Glutamatergic neuron (in vitro differentiated cells): ENCODE data around the gene PEAR1. TPM values are rescaled to one million over a fixed set of nuclear protein-coding genes. Genes with fewer than 3 reads are reported as not detected.

Experiments
- DNase-seq: peaks from one replicate; pipeline ENCODE4 v3.0.0; 2022
- H3K27ac Mint-ChIP-seq: one replicate; pipeline ENCODE4 v1.8.0; 2020; ENCODE audit warnings: mild to moderate bottlenecking, mixed read lengths, inconsistent platforms; ENCODE audit not compliant: unreplicated experiment
- H3K27me3 Mint-ChIP-seq: one replicate; pipeline ENCODE4 v1.8.0; 2020; ENCODE audit warnings: mild to moderate bottlenecking, moderate library complexity, mixed read lengths, inconsistent platforms; ENCODE audit not compliant: unreplicated experiment
- H3K36me3 Mint-ChIP-seq: one replicate; pipeline ENCODE4 v1.8.0; 2020; ENCODE audit warnings: mild to moderate bottlenecking, mixed read lengths, inconsistent platforms; ENCODE audit not compliant: unreplicated experiment
- H3K4me1 Mint-ChIP-seq: one replicate; pipeline ENCODE4 v1.8.0; 2020; ENCODE audit warnings: mild to moderate bottlenecking, low read depth, mixed read lengths, inconsistent platforms; ENCODE audit not compliant: unreplicated experiment
- H3K4me3 Mint-ChIP-seq: one replicate; pipeline ENCODE4 v1.8.0; 2020; ENCODE audit warnings: mild to moderate bottlenecking, mixed read lengths, inconsistent platforms; ENCODE audit not compliant: unreplicated experiment
- H3K9me3 Mint-ChIP-seq: one replicate; pipeline ENCODE4 v1.8.0; 2020; ENCODE audit warnings: mild to moderate bottlenecking, moderate library complexity, mixed read lengths, inconsistent platforms; ENCODE audit not compliant: unreplicated experiment
- total RNA-seq: library from RNA; stranded (reverse); fragmentation: NEBNext Ultra II Directional; extraction: Animal tissue kit (Norgen Biotek cat#: 25700); gene quantifications from one replicate; pipeline ENCODE4 v1.2.1, GENCODE V29; 2021; ENCODE audit not compliant: unreplicated experiment
- TF ChIP-seq, protein P1 (sequence below): fragments of 200-600 bp; sonication (generic); IDR thresholded peaks from one replicate; pipeline ENCODE4 v1.5.0; 2021; ENCODE audit not compliant: partially characterized antibody, unreplicated experiment

PEAR1 gene
- total RNA-seq, 1 donor from 2014 or later: 1.2 TPM

DNA sequence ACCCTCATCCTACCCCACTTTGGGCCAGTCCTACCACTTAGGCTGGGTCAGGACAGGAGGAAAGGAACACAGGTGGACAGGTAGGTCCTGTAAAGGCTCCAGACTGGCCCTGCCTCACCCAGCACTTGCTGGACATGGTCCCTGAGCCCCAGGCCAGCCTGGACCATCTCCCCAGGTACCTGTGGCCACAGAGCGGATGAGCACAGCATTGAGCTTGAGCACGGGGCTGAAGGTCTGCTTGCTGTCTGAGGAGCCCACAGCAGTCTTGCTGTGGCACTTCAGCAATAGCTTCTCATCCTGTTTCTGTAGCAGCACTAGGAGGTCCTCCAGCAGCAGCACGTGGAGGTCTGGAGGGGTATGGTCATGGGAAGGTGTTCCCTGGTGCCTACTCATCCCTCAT, 50.2 kb downstream of the PEAR1 start:
- Mint-ChIP-seq H3K9me3 (peaks cover 8% of the 10 kb centered on the region), H3K27me3 (peaks cover 12% of the 10 kb centered on the region), H3K4me3 (no peak overlapping the region), H3K4me1 (no peaks in the 10 kb centered on the region), H3K36me3 (peaks cover 28% of the 10 kb centered on the region), H3K27ac (no peak overlapping the region)
- TF ChIP-seq, protein P1, sequence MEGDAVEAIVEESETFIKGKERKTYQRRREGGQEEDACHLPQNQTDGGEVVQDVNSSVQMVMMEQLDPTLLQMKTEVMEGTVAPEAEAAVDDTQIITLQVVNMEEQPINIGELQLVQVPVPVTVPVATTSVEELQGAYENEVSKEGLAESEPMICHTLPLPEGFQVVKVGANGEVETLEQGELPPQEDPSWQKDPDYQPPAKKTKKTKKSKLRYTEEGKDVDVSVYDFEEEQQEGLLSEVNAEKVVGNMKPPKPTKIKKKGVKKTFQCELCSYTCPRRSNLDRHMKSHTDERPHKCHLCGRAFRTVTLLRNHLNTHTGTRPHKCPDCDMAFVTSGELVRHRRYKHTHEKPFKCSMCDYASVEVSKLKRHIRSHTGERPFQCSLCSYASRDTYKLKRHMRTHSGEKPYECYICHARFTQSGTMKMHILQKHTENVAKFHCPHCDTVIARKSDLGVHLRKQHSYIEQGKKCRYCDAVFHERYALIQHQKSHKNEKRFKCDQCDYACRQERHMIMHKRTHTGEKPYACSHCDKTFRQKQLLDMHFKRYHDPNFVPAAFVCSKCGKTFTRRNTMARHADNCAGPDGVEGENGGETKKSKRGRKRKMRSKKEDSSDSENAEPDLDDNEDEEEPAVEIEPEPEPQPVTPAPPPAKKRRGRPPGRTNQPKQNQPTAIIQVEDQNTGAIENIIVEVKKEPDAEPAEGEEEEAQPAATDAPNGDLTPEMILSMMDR: no peak
- DNase-seq: no peak

DNA sequence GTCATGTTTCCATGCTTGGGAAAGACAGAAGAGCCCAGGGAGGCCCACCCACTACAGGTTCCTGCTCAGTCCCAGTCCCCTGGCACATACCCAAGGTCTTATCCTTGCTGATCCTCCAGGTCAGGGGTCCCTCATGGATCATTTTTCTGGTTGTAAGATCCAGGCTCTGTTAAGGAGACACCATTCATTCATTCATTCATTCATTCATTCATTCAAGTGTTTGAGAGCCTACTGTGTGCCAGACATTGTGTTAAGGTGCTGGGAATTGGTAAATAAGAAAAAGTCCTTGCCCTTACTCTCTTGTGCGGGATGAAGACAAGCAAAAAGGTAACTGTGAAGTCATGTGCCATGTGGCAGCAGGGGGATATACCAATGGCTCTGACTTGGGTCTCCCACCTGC, 50.8 kb downstream of the PEAR1 start:
- H3K27me3 Mint-ChIP-seq: peaks cover 7% of the 10 kb centered on the region
- H3K9me3 Mint-ChIP-seq: peaks cover 8% of the 10 kb centered on the region
- no peaks in the 10 kb centered on the region for H3K4me1 Mint-ChIP-seq
- TF ChIP-seq, protein P1: no peak
- H3K36me3 Mint-ChIP-seq: peaks cover 23% of the 10 kb centered on the region
- H3K4me3 Mint-ChIP-seq: no peak overlapping the region
- DNase-seq: no peak
- H3K27ac Mint-ChIP-seq: no peak overlapping the region

DNA sequence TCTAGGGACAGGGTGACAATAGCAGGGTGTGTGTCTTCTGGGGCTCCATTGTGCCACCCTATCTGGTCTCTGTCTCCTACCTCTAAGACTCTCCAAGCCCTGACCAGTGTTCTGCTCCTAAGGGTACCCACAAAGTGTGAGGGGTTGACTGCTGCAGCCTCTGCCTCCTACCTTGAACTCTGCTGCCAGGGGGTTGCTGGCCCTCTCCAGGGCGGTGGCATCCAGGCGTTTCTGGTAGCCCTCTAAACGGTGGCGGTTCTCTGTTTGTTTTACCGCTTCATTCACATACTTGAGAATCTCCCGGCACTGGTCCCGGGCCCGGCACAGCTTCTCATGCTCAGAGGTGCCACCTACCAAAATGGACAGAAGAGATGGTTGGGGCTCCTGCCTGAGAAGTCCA, 51.3 kb downstream of the PEAR1 start:
- TF ChIP-seq, protein P1: no peak
- DNase-seq: no peak
- H3K27ac Mint-ChIP-seq: no peak overlapping the region
- H3K4me1 Mint-ChIP-seq: no peaks in the 10 kb centered on the region
- peaks cover 7% of the 10 kb centered on the region for H3K27me3 Mint-ChIP-seq
- H3K9me3 Mint-ChIP-seq: peaks cover 8% of the 10 kb centered on the region
- peaks cover 23% of the 10 kb centered on the region for H3K36me3 Mint-ChIP-seq
- H3K4me3 Mint-ChIP-seq: no peak overlapping the region

DNA sequence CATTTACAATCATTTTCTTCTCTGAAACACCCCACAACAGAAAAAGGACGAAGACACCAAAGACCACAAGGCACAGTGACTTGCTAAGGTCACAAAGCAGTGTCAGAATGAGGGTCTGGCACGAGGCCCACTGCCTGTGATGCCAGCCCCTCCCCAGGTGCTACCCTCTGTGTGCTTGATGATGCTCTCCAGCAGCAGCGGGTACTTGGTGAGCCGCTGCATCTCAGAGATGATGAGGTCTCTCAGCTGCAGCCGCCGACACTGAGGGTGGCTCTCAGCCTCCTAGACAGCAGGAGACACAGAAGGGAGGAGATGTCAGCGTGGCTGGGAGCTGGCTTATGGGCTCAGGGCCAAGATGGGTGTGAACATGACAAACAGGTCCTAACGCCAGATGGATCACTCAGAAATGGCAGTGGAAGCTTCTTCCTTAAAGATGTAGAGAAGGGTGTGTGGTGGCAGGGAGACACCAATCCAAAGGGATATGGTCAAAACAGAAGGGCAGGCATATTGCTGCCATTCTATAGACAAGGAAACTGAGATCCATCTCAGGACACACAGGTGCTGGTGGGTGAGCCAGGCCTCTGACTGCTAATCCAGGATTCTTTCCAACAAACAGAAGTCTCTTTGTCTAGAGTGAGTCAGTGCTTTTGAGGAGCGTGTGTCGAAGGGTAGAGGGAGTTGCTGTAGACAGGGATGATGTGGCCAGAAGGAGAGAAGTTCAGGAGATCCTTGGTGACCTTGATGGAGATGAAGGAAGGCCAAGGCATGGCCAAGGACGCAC, 52.6 kb downstream of the PEAR1 start:
- Mint-ChIP-seq H3K27ac (no peak overlapping the region), H3K9me3 (peaks cover 8% of the 10 kb centered on the region), H3K27me3 (peaks cover 7% of the 10 kb centered on the region), H3K4me3 (no peak overlapping the region), H3K36me3 (peaks cover 20% of the 10 kb centered on the region), H3K4me1 (no peaks in the 10 kb centered on the region)
- TF ChIP-seq, protein P1: no peak
- no peak for DNase-seq

DNA sequence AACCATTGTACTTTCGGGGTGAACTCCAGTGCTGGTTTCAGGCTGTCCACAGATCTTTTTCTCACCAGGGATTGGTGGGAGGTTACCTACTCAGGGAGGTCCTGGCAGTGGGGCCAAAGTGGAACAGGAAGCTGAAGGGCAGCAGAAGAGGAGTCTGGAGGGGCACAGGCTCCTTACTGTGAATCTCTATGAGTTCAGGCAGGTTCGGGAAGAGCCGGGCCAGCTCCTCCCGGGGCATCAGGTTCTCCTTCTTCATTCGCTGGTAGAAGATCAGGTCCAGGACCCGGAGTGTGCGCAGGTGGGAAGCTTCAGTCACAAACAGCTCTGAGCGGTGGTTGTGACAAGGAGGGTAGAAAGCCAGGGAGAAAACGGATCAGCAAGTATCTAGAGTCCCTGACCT, 53.6 kb downstream of the PEAR1 start:
- H3K27ac Mint-ChIP-seq: no peak overlapping the region
- TF ChIP-seq, protein P1: no peak
- DNase-seq: no peak
- H3K36me3 Mint-ChIP-seq: peaks cover 18% of the 10 kb centered on the region
- H3K4me3 Mint-ChIP-seq: no peak overlapping the region
- peaks cover 8% of the 10 kb centered on the region for H3K9me3 Mint-ChIP-seq
- peaks cover 7% of the 10 kb centered on the region for H3K27me3 Mint-ChIP-seq
- no peaks in the 10 kb centered on the region for H3K4me1 Mint-ChIP-seq
